Keratinocyte (primary cell): ENCODE data around the gene ZNF546. TPM values are rescaled to one million over a fixed set of nuclear protein-coding genes. Genes with fewer than 3 reads are reported as not detected.

ENCODE experiments used
- DNase-seq: peaks from one replicate; pipeline ENCODE4 v3.0.0-alpha.2; 2011; ENCODE audit warnings: low read depth, missing footprints, low spot score
- FAIRE-seq: peaks from 2 replicates; lab custom pipeline; 2011; peaks lifted over from hg19 to GRCh38; lab: Jason Lieb, UNC
- H2AFZ ChIP-seq: 2 replicates; pipeline ENCODE4 v1.6.0; 2012; ENCODE audit warnings: low read length, control low read depth, inconsistent platforms; ENCODE audit not compliant: control insufficient read depth
- H3K27ac ChIP-seq: 2 replicates; pipeline ENCODE4 v1.5.1; 2011; ENCODE audit warnings: low read length; ENCODE audit not compliant: control insufficient read depth, insufficient read depth
- H3K27me3 ChIP-seq: 3 replicates; pipeline ENCODE4 v1.6.0; 2011; ENCODE audit warnings: low read length; ENCODE audit not compliant: control insufficient read depth, insufficient read depth; ENCODE audit errors: extremely low read depth
- H3K36me3 ChIP-seq, 2 experiments: 2 replicates in 1 of 2; 3 replicates in 1 of 2; pipeline ENCODE4 v1.5.1; 2011; ENCODE audit warnings: low read length in 2 of 2, mild to moderate bottlenecking in 1 of 2; ENCODE audit not compliant: control insufficient read depth in 2 of 2, insufficient read depth in 2 of 2; ENCODE audit errors: extremely low read depth in 1 of 2
- H3K4me1 ChIP-seq: 3 replicates; pipeline ENCODE4 v1.5.1; 2011; ENCODE audit warnings: low read length; ENCODE audit not compliant: control insufficient read depth, insufficient read depth; ENCODE audit errors: extremely low read depth
- H3K4me2 ChIP-seq: 3 replicates; pipeline ENCODE4 v1.6.0; 2011; ENCODE audit warnings: low read depth, low read length; ENCODE audit not compliant: control insufficient read depth, insufficient read depth; ENCODE audit errors: extremely low read depth
- H3K4me3 ChIP-seq, 3 experiments: fragments of 200-600 bp in 1 of 3; sonication (generic) in 1 of 3; 2 replicates in 2 of 3; 3 replicates in 1 of 3; pipeline ENCODE4 v1.5.1; 2011 to 2016; ENCODE audit warnings: low read length in 3 of 3, mild to moderate bottlenecking in 3 of 3, control low read depth in 2 of 3, inconsistent platforms in 1 of 3, low read depth in 1 of 3, mixed read lengths in 1 of 3, mixed run types in 1 of 3, moderate library complexity in 1 of 3; ENCODE audit not compliant: control insufficient read depth in 2 of 3, insufficient read depth in 2 of 3; ENCODE audit errors: extremely low read depth in 1 of 3
- H3K79me2 ChIP-seq: 2 replicates; pipeline ENCODE4 v1.6.0; 2012; ENCODE audit warnings: low read length; ENCODE audit not compliant: control insufficient read depth, insufficient read depth
- H3K9ac ChIP-seq: 3 replicates; pipeline ENCODE4 v1.6.0; 2011; ENCODE audit warnings: low read length; ENCODE audit not compliant: control insufficient read depth, insufficient read depth; ENCODE audit errors: extremely low read depth
- H3K9me1 ChIP-seq: 3 replicates; pipeline ENCODE4 v1.6.0; 2011; ENCODE audit warnings: low read length; ENCODE audit not compliant: control insufficient read depth, insufficient read depth; ENCODE audit errors: extremely low read depth
- H3K9me3 ChIP-seq: 2 replicates; pipeline ENCODE4 v1.5.1; 2012; ENCODE audit warnings: low read depth, low read length; ENCODE audit not compliant: control insufficient read depth
- H4K20me1 ChIP-seq: 3 replicates; pipeline ENCODE4 v1.6.0; 2011; ENCODE audit warnings: low read length; ENCODE audit not compliant: control insufficient read depth, insufficient read depth; ENCODE audit errors: extremely low read depth
- CTCF ChIP-seq, 3 experiments: IDR thresholded peaks in 1 of 3; conservative IDR thresholded peaks in 1 of 3; optimal IDR thresholded peaks in 1 of 3; 2 replicates in 2 of 3; 3 replicates in 1 of 3; pipeline versions ENCODE3 to v1.5.1; 2011; ENCODE audit warnings: low read length in 3 of 3, mild to moderate bottlenecking in 3 of 3, moderate library complexity in 2 of 3, control low read depth in 1 of 3, inconsistent platforms in 1 of 3; ENCODE audit not compliant: insufficient read depth in 2 of 3; ENCODE audit errors: extremely low read depth in 1 of 3
- EZH2 ChIP-seq: IDR thresholded peaks from one replicate; pipeline ENCODE4 v1.6.1; 2012; ENCODE audit warnings: inconsistent platforms, mild to moderate bottlenecking, low read length, moderate library complexity
- dilution Hi-C: fragments of 300-500 bp; cut with MboI; formaldehyde crosslinking; loops from one replicate; pipeline ENCODE4 v1.7.0; 2020; ENCODE audit warnings: low sequenced_read_pairs; ENCODE audit not compliant: extremely low pct_ligation_motif_present
- polyA plus RNA-seq, 5 experiments: library from polyadenylated mRNA; depleted of rRNA in 3 of 5; stranded (reverse) in 3 of 5; stranded (forward) in 1 of 5; unstranded in 1 of 5; fragments of >200 nt; gene quantifications; 1 replicate in 1 of 5; 2 replicates in 3 of 5; 3 replicates in 1 of 5; pipeline versions ENCODE4 v1.2.1 to v1.2.3, GENCODE V29; 2011 to 2012; ENCODE audit warnings: missing spikeins in 2 of 5, low read depth in 1 of 5, low replicate concordance in 1 of 5

The ZNF546 gene
- polyA plus RNA-seq, 1 donor (not counting 4 experiments of a cell fraction or from before 2014, with no cell fraction given), result 0.52 TPM

DNA sequence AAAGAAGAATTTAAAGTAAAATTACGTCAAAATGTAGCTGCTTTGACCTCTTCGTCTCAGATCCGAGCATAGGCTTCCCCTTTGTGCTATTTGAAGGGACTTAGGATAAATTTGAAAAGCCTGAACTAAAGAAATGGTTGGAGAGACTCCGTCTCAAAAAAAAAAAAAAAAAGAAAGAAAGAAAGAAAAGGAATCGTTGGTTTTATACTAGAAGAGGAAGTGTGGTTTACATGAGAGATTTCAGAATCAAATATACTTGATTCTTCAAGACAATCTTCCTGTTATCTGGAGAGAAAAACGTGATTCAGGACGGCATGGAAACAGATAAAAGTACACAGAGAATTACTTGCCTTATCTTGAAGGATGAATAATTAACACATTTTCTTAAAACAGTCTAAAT is 59.6 kb downstream of the ZNF546 start:
- peak overlapping the region; percentile 99 for H3K4me2 ChIP-seq
- H3K27ac ChIP-seq, result no peak overlapping the region
- H3K9me3 ChIP-seq, result peaks cover 2% of the 10 kb centered on the region
- FAIRE-seq, result no peak
- TF ChIP-seq CTCF (optimal IDR thresholded peaks at IDR 0.05 in 1 of 3, IDR thresholded peaks at IDR 0.05 in 1 of 3, conservative IDR thresholded peaks at IDR 0.05 in 1 of 3; ENCODE audit: extremely low read depth in 1 of 3, insufficient read depth in 2 of 3, low read length in 3 of 3), result no peak
- no peak for TF ChIP-seq EZH2
- H3K4me1 ChIP-seq, result peaks cover 11% of the 10 kb centered on the region
- H3K27me3 ChIP-seq, result no peaks in the 10 kb centered on the region
- H3K79me2 ChIP-seq, result peaks cover 24% of the 10 kb centered on the region
- H3K9me1 ChIP-seq, result no peaks in the 10 kb centered on the region
- H3K36me3 ChIP-seq, result no peaks in the 10 kb centered on the region
- DNase-seq, result no peak
- no peaks in the 10 kb centered on the region for H4K20me1 ChIP-seq
- peak overlapping the region; percentile 61 for H3K9ac ChIP-seq
- H3K4me3 ChIP-seq, result peak overlapping the region; percentile 64 to 97 (median 84)
- dilution Hi-C loops, result no loop called here
- H2AFZ ChIP-seq, result peak overlapping the region; percentile 92

- H3K4me3 ChIP-seq, result no peak overlapping the region
- dilution Hi-C loops, result no loop called here
- FAIRE-seq, result no peak
- peaks cover 11% of the 10 kb centered on the region for H3K4me1 ChIP-seq
- no peaks in the 10 kb centered on the region for H4K20me1 ChIP-seq
- H3K9me3 ChIP-seq, result peaks cover 2% of the 10 kb centered on the region
- no peaks in the 10 kb centered on the region for H3K27me3 ChIP-seq
- no peaks in the 10 kb centered on the region for H3K36me3 ChIP-seq
- no peak overlapping the region for H3K9ac ChIP-seq
- H3K27ac ChIP-seq, result no peak overlapping the region
- no peak for DNase-seq
- TF ChIP-seq CTCF (optimal IDR thresholded peaks at IDR 0.05 in 1 of 3, IDR thresholded peaks at IDR 0.05 in 1 of 3, conservative IDR thresholded peaks at IDR 0.05 in 1 of 3; ENCODE audit: extremely low read depth in 1 of 3, insufficient read depth in 2 of 3, low read length in 3 of 3) (no peak), EZH2 (no peak)
- peak overlapping the region; percentile 99 for H3K4me2 ChIP-seq
- peaks cover 22% of the 10 kb centered on the region for H3K79me2 ChIP-seq
- no peak overlapping the region for H2AFZ ChIP-seq
- no peaks in the 10 kb centered on the region for H3K9me1 ChIP-seq
Measured at GRCh38 chr19:40057166-40057565, 60.3 kb downstream of the ZNF546 start.
